SKM-1 (cell line): ENCODE measurements around the gene BRMS1.
"Not testable (repeated sequence)": the region's sequence is repeated elsewhere in the genome, so short reads cannot be mapped to it uniquely, and the experiment has no call there.

Experiments
- DNase-seq: peaks from one replicate; lab custom pipeline; 2025; ENCODE audit not compliant: unreplicated experiment; lab: John Stamatoyannopoulos, UW

BRMS1 gene

DNA sequence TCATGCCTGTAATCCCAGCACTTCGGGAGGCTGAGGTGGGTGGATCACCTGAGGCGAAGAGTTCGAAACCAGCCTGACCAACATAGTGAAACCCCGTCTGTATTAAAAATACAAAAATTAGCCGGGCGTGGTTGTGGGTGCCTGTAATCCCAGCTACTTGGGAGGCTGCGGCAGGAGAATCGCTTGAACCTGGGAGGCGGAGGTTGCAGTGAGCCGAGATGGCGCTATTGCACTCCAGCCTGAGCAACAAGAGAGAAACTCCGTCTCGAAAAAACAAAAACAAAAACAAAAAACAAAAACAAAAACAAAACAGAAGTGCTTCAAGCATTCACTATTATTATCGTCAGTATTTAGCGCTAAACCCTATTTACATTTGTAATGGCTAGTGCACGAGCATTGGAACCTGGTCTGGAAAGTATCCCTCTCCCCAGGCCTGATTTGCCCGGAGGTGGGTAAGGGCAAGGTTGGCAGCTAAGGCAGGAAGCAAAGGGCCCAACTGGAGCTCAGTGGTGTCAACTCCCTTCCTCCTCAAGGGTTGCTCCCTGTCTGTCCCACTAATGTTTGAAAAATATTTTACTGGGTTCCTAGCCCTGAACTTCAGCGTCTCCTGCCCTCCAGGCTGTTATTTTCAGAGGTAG lies 34.0 kb downstream of the BRMS1 start:
- not testable (repeated sequence) for DNase-seq

DNA sequence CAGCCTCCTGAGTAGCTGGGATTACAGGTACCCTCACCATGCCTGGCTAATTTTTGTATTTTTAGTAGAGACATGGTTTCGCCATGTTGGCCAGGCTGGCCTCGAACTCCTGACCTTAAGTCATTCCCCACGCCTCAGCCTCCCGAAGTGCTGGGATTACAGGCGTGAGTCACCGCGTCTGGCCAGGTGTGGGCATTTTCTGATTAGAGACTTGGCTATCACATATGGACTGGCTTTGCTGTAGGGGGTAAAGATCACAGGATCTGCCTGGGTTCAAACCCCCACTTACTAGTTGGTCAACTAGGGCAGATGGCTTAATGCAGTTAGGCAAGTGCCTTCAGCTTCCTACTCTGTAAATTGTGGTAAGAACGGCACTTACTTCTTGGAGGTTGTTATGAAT lies 34.6 kb downstream of the BRMS1 start:
- no peak for DNase-seq

DNA sequence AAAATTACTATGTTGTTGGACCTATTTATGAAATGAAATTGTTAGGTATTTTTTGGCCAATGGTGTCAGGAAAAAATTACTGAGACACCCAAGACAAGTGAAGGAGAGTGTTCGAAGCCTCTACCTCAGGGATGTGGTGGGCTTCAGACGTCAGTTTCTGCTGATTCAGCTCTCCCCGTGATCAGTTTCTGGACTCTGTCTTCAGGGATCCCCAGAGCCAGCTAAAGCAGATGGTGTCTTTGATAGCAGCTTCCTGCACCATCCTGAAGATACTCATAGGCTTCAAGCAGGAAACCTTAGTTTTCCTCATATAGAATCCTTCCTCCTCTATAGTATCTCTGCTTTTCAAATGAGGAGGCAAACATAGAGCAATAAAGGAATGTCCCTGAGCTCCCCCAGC lies 35.4 kb downstream of the BRMS1 start:
- no peak for DNase-seq

DNA sequence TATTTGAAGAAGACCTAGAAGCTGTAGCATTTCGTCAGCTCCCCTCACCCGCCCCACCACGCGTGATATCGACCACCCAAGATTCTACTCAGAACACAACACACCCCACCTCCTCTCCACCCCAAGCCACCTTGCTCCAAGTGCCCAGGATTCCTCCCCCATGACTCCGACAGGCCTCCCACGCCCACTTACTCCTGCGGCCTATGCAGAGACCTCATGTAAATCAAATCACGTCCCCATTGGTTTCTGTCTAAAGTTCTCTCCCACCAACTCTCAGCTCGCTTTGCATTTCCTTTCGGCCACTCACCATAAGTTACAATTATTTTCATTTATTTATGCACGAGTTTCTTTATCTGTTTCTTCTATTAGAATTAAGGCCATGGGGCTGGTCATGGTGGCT lies 42.2 kb downstream of the BRMS1 start:
- DNase-seq, result no peak

DNA sequence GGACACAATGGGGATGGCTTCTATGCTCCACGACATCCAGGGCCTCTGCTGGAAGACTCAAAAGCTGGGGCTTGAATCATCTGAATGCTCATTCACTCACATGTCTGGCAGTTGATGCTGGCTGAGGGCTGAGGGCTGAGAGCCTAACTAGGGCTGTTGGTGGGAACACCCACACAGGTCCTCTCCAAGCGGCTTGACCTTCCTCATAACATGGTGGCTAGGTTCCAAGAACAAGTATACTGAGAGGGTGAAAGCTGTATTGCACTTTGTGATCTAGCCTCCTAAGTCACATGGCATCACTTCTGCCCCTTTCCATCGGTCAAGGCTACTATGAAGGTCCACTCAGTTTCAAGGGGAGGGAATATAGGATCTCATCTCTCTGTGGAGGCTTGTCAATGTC lies 45.7 kb downstream of the BRMS1 start:
- no peak for DNase-seq

DNA sequence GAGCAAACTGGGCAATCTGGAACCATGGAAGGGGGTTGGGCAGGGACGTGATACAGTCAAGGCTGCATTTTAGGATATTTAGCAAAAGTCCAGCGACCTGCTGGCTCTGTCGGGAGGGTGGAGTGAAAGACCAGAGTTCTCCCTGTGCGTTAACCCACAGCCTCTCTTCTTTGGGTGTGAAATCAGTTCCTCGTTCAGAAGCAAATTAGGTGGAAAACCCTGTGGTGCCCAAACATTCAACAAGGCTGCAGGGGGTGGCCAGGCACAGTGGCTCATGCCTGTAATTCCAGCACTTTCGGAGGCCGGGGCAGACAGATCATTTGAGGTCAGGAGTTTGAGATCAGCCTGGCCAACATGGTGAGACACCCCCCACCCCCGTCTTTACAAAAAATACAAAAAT lies 47.3 kb downstream of the BRMS1 start:
- no peak for DNase-seq

DNA sequence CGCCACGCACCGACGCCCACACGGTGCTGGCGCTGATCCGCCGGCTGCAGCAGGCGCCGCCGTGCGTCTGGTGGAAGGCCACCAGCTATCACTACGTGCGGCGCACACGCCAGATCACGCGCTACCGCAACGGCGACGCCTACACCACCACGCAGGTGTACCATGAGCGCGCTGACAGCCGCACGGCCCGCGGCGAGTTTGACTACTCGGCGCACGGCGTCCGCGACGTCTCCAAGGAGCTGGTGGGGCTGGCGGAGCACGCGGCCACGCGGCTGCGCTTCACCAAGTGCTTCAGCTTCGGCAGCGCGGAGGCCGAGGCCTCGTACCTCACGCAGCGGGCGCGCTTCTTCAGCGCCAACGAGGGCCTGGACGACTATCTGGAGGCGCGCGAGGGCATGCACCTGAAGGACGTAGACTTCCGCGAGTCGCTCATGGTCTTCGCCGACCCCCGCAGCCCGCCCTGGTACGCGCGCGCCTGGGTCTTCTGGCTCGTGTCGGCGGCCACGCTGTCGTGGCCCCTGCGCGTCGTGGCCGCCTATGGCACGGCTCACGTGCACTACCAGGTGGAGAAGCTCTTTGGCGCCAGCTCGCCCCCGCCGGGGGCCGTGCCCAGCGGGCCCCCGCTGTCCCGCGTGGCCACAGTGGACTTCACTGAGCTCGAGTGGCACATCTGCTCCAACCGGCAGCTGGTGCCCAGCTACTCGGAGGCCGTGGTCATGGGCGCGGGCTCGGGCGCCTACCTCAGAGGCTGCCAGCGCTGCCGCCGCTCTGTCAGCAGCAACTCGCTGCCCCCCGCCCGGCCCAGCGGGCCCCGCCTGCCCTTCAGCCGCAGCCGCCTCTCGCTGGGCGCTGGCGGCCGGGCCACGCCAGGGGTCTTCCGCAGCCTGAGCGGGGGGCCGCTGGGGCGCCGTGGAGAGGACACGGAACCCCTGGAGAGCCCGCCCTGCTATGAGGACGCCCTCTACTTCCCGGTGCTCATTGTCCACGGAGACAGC lies 50.0 kb downstream of the BRMS1 start:
- DNase-seq, result no peak

DNA sequence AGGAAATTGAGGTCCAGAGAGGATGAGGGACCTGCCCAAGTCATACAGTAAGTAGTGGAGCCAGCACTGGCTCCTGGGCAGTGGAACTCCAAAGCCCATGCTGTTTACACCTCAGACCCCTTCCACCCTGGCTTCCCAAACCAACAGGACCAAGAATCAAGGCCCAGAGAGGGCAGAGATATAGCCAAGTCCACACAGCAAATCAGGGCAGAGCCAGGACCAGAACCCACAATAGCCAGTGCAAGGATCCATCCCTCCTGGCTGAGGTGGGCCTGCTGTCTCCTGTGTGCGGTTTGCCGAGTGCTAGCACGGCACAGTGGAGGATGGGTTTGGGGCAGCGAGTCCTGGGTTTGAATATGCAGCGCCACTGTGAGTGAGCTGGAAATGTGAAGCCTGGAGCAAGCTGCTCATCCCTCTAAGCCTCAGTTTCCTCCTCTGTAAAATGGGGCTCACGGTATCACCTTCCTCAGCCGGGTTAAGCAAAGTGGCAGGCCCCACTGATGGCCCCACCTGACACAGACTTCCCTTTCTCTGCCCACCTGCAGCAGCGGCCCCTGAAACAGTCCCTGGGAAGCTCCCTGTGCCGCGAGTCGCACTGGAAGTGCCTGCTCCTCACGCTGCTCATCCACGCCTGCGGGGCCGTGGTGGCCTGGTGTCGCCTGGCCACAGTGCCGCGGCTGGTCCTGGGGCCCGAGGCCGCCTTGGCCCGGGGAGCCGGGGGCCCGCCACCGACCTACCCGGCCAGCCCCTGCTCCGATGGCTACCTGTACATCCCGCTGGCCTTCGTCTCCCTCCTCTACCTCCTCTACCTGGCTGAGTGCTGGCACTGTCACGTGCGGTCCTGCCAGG lies 50.9 kb downstream of the BRMS1 start:
- no peak for DNase-seq

DNA sequence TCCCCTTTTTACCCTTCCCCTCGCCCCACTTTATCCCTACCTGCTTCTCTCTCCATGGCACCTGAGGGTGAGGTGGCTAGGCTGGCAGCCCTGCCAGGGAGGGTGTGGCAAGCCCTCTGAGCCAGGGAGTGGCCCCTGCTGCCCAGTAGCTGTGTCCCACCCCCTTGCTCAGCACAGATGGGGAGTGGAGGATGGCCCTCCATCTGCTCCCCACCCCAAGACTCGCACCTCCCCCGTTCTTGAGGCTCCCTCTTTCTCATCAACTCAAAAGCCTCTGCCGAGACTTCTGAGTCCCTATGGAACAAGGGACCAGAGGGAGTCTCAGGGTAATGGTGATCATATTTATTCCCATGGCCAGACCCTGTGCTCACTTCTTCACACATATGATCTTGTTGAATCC lies 51.6 kb downstream of the BRMS1 start:
- no peak for DNase-seq

DNA sequence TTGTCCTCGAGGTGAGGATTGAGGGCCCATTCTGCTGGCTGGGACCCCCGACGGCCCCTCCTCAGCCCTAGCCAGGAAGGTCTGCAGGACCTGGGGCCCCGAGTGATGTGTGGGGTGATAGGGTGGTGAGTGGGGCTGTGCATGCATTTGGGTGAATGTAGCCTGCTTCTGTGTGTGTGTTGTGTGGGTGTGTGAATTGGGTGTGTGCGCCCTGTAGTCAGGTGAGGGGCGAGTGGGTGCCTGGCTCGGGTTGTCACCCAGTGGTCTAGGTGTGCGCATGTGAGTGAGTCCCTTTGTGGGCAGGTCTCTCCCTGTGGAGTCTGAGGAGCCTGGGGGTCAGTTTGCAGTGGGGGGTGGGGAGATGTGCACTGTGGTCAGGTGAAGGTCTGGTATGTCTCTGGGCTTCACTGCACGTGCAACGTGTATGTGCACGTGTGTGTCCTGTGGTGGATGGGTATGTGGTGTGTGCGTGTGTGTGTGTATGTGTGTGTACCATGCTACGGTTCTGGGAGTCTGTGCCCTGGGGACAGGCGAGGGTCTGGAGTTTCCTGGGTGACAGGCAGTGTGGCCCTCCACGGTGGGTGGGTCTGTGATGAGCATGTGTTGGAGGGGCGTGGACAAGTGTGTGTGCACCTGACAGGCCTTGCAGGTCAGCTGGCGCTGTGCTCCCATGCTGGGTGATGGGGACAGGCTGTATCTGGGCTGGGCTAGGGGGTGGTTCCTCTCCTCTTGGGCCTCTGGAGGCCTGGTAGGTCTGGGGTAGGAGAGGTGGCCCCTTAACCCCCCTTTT lies 52.2 kb downstream of the BRMS1 start:
- no peak for DNase-seq

DNA sequence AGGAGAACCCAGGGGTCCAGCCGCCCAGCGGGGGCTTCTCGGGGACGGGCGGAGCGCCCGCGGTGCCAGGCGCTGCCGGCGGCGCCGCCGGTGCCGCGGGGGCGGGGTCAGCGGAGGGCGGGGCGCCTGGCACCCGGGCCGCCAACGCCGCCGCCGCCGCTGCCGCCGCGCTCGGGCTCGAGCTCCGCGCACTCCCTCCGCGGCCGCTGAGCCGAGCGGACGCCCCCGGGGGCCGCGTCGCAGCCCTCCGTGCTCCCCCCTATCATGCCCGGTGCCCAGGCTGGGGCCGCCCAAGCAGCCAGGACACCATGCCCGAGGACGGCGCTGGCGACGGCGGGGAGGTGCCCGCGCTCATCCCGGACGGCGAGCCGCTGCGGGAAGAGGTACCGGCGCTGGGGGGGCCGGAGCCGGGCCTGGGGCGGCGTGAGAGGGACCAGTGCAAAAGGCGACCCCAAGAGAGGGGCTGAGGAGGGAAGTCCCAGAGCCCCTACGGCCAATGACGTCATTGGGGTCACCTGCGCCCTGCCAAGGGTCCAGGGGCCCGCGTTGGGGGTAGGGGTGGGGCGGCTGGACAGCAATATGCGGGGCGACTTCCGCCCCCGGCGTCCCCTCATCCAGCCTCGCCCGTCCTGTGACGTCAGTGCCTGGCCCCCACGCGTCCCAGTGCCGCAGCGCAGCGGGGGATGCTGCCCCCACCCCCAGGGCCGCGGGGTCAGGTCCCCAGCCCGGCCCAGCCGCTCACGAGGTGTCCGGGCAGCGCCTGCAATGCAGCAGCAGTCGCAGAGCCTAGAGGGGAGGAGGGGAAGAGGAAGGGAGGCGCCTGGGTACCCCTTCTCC lies 53.0 kb downstream of the BRMS1 start, which contains the start of gene TMEM151A:
Gene TMEM151A, plus strand, starts transcription at position 189 of the 837 bp plus-strand sequence. Its CDS starts 120 bp downstream, at position 309.
- DNase-seq, result no peak

DNA sequence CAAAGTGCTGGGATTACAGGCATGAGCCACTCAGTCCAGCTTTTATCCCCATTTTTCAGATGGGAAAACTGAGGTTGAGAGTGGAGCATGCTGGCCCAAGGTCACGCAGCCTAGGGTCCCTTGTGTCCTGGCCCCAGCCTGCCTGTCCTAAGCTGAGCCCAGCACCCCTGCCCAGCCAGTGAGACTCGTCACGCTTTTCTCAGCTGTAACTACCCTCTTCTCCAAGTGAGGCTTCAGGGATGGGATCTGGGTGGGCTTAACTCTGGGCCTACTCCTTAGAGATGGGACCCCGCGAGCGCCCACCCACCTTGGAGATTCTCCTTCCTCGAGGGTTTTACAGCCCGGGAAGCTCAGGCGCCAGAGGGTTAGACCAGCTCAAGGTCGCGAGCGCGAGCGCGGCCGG lies 53.6 kb downstream of the BRMS1 start:
- DNase-seq, result no peak

DNA sequence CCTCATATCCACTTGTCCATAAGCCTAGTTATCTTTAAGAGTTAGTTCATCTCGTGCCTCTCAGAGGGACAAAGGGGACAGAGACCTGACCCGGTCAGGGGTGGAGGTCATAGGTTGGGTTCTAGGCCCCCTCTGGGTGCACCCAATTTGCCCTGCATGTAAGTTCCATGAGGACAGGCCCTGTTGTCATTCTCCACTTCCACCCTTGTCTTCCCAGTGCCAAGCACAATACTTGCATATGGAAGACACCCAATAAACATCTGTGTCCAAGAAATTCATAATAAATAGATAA lies 54.6 kb downstream of the BRMS1 start:
- DNase-seq, result no peak

DNA sequence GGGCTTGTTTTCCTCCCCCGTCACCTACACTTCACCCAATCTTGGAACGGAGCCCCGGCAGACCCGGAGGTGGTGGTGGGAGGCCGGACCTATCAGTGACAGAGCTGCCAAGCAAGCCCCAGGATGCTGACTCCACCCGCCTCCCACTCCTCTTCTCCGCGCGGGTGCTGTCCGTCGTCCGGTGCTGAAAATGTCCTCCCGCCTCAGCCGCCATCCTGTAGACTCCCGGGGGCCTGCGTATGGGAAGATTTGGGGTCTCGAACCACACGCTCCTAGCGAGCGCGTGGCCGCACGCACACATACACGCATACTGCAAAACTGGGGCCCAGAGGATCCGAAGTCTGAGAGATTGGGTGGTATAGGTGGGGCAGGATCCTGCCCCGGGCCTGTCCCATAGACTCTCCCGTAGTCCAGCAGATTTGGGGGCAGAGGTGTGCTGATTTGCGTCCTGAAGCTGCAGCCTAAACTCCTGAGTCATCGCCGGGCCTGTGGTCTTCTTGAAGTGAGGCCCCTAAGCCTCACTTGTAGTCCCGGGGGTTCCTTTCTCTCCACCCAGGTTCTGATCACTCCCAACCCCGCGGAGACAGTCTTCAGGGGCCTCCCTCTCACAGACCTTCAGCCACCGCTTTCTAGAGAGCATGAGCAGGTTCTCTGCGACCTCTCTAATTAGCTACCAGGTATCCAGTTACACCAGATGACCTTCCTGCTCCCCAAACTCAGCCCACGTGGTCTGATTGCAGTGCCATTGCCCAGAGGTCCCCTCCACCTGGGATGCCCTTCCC lies 55.2 kb downstream of the BRMS1 start:
- peak; percentile 46 for DNase-seq

DNA sequence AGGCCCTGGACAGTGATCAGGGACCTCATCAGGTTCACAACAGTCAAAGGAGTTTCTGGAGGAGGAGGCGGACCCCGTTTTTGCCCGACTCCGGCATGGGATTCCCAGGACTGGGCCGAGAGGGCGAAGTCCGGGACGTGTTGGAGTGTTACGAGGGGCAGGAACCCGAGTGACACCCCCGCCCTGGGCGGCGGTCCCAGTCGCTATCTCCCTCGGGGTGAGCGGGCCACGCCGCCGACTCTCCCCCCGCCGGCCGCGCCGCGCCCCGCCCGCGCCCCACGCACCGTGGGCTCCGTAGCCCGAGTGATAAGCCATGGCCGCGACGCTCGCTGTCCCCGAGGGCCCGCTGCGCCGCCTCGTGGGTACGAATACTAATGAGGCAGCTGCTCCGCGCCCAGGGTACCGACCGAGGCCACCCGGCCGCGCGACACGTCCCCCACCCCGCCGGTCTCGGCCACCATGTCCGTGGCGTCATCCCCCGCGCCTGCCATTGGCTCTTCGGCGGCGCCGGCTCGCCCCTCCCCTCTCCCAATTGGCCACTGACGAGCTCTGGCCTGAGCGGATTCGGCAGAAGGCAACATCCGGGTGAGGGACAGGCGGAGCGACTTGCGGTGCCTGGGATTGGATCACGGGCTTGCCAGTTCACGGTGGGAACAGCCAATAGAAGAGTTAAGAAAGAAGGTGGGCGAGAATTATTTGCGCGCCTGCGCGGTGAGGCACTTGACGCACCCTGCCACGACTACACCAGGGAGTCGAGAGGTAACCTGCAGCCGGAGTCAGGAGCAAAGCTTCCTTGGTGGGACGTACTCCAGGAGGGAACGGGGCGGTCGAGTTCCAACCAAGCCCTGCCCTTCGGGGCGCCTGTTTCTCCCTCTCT lies 56.0 kb downstream of the BRMS1 start, which contains the start of gene YIF1A:
Gene YIF1A, minus strand, starts transcription at position 473 of the 877 bp plus-strand sequence. Its CDS starts 158 bp downstream, at position 315.
- DNase-seq, result peak; percentile 97

DNA sequence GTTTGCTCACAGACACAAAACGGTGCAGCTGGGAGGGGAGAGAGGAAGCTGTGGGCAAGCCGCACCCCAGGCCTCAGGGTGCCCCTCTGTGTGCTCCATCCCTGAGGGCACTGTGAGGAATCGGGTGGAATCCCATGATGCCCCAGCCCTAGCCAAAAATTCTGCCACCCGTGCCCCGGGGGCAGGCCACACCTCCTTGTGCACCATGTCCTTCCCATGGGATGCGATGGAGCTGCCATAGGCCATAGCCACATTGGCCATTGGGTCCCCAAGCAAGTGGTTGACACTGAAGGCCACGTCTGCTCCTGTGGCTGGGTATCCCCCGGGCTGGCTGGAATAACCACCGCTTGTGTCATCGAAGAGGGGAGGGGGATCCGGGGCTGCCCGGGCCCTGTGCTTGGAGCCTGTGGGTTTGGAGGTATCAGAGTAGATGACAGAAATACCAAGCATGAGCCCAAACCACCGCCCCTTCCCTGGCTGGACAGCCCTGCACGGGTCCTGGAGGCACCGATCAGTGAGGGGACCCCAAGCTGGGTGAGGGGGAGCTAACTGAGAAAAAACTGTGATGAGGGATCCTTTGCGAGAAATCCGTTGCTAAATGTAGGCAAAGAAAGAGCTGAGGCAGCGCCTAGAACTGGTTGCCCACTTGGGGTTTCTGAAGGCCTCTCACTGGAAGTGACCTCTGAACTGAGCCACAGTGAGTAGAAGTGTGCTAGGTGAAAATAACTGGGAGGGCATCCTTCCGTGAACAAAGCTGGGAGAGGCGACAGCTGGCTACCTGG lies 56.8 kb downstream of the BRMS1 start:
- no peak for DNase-seq
